Upper lobe of right lung (tissue), 1 donor: ENCODE results near the gene RBM5. TPM values are rescaled to one million over a fixed set of nuclear protein-coding genes. Genes with fewer than 3 reads are reported as not detected.
A peak's percentile ranks its signal among the peaks of the same experiment; 100 is the strongest.

Source experiments
- ATAC-seq: fragments of 200-7000 bp; cut with Tn5 transposase; one replicate; pipeline ENCODE4 v1.9.1; 2020; ENCODE audit warnings: mild to moderate bottlenecking, moderate library complexity
- DNase-seq: peaks from one replicate; pipeline ENCODE4 v3.0.0-alpha.2; 2020
- H3K27ac ChIP-seq: fragments of 200-600 bp; one replicate; pipeline ENCODE4 v1.8.0; 2022
- H3K27me3 ChIP-seq: fragments of 200-600 bp; one replicate; pipeline ENCODE4 v1.8.0; 2022; ENCODE audit warnings: mild to moderate bottlenecking
- H3K36me3 ChIP-seq: fragments of 200-600 bp; one replicate; pipeline ENCODE4 v1.8.0; 2022
- H3K4me1 ChIP-seq: fragments of 200-600 bp; one replicate; pipeline ENCODE4 v1.8.0; 2022
- H3K4me3 ChIP-seq: fragments of 200-600 bp; one replicate; pipeline ENCODE4 v1.8.0; 2022; ENCODE audit warnings: mild to moderate bottlenecking
- H3K9me3 ChIP-seq: fragments of 200-600 bp; one replicate; pipeline ENCODE4 v1.8.0; 2022
- CTCF ChIP-seq: fragments of 200-600 bp; IDR thresholded peaks from one replicate; pipeline ENCODE4 v1.8.0; 2022; ENCODE audit warnings: antibody characterized with exemption
- intact Hi-C: fragments of 100-400 bp; cut with DNase I; formaldehyde crosslinking; loops from one replicate; pipeline ENCODE4 v1.11.0; 2022
- total RNA-seq: library from RNA; stranded (reverse); fragmentation: NEBNext Ultra II Directional; extraction: Animal tissue kit (Norgen Biotek cat#: 25700); gene quantifications from one replicate; pipeline ENCODE4 v1.2.1, GENCODE V29; 2021
- donor health status: DM: no; HTN: yes; CAD: no; lungs with severe emphysema.

RBM5 gene
- total RNA-seq, 1 donor from 2014 or later, result 161 TPM

GRCh38 chr3:50124800-50125178 lies 36.1 kb downstream of the RBM5 start:
- intact Hi-C loops, result loop anchor here (5.0 kb wide), 1 partner anchor 63 kb away; no protein-coding TSS in a partner anchor
- H3K36me3 ChIP-seq, result peaks cover 14% of the 10 kb centered on the region
- no peak overlapping the region for H3K27ac ChIP-seq
- no peaks in the 10 kb centered on the region for H3K27me3 ChIP-seq
- TF ChIP-seq CTCF, result no peak
- ATAC-seq (no peak), DNase-seq (peak; percentile 52)
- H3K4me3 ChIP-seq, result no peak overlapping the region
- H3K9me3 ChIP-seq, result no peaks in the 10 kb centered on the region
- H3K4me1 ChIP-seq, result peaks cover 12% of the 10 kb centered on the region

DNA sequence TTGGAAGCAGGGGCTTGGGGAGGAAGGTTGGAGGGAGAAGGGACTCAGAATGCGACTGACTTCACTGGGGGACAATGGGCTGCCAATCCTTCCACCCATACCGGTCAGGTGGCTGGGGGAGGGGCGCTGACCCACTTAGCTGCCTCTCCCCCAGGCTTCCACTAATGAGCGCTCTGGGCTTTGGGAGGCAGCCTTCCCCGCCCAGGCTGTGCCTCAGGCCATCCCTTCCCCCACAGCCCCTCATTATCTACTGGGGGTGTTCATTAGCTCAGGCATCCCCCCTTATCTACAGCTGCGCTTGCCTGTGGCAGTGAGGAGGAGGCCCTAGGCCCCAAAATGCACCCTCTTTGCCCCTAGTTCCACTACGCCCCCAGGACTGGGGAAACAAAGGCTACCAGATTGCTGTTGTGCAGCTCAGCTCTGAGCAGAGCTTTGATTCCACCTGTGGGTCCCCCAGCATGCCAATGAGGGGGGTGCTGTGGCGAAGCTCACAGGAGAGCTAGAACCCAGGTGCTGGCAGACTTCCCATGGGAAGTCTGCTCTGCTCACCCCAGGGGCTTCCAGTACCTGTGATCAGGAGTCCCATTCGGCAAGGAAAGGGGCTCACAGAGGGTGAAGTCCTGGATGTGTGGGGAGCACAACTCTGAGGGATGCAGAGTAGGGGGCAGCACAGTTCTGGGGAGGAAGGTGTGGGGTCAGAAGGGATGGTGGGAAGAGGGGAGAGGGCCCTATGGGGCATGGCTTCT lies 37.0 kb downstream of the RBM5 start:
- Histone ChIP-seq H3K27ac (no peak overlapping the region), H3K9me3 (no peaks in the 10 kb centered on the region), H3K36me3 (peaks cover 5% of the 10 kb centered on the region), H3K4me3 (no peak overlapping the region), H3K27me3 (no peaks in the 10 kb centered on the region), H3K4me1 (peaks cover 12% of the 10 kb centered on the region)
- intact Hi-C loops, result no loop called here
- DNase-seq (peak; percentile 62), ATAC-seq (no peak)
- no peak for TF ChIP-seq CTCF

DNA sequence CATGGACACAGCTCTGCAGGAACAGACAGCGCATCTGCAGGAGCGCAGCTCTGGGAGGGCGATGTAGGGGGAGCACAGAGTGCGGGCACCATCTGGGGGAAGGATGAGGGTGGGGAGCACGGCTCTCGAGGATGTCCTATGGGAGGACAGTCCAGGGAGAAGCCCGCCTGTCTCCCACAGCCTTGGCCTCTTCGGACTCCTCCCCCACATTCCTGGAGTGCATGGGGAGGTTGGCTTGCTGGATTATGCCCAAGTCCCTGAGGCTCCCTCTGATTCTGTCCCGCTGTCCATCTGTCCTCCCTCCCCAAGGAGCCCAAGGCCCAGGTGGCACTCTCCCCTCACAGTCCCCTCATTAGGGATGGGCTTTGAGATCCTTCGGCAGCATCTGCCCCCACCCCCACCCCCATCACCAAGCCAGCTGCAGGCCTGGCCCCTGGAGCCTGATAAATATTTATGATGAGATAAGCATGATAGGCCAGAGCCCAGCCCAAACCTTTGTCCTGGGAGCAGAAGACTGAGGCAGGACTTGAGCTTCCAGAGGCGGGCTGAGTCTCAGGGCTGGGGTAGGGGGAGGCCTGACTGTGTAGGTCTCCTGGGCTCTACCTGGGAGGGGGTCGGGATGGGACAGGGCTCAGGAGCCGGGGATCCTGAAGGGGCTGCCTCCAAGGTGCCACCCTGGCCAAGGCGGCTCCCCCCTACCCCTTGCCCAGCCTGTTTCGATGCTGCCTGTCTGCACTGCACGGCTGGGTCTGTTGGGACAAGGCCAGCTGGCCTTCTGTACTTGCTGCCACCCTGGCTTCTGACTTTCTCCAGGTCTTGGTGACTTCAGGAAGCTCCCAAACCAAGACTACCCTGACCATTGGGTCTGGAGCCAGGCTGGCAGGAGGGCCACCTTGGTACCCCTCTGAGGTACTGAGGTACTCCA lies 37.8 kb downstream of the RBM5 start:
- H3K9me3 ChIP-seq, result no peaks in the 10 kb centered on the region
- no peaks in the 10 kb centered on the region for H3K36me3 ChIP-seq
- ATAC-seq, result peak; percentile 11
- DNase-seq, result peak; percentile 61
- intact Hi-C loops, result no loop called here
- H3K4me1 ChIP-seq, result peaks cover 12% of the 10 kb centered on the region
- H3K4me3 ChIP-seq, result no peak overlapping the region
- no peak for TF ChIP-seq CTCF
- no peak overlapping the region for H3K27ac ChIP-seq
- no peaks in the 10 kb centered on the region for H3K27me3 ChIP-seq

DNA sequence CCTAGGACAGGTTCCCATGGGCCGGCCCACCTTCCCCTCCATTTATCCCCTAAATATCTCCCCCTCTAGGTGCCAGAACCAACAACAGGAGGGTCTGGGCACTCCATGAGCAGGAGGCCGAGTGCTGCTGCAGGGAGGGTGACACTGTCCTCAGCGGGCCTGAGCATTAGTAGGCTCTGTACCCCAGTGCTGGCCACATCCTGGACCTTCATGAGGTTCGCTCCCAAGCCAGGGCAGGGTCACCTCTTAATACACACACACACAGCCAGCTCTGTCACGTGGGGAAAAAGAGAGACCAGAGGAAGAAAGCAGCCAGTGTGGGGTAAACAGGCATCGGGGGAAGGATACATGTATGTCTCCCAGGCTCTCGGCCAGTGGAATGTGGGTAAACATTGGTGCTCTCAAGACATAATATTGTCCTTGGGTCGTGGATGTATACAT lies 38.6 kb downstream of the RBM5 start:
- H3K27me3 ChIP-seq, result no peaks in the 10 kb centered on the region
- DNase-seq, result peak; percentile 54
- peaks cover 12% of the 10 kb centered on the region for H3K4me1 ChIP-seq
- TF ChIP-seq CTCF, result no peak
- no peak overlapping the region for H3K4me3 ChIP-seq
- no peaks in the 10 kb centered on the region for H3K9me3 ChIP-seq
- ATAC-seq, result no peak
- H3K36me3 ChIP-seq, result no peaks in the 10 kb centered on the region
- intact Hi-C loops, result no loop called here
- no peak overlapping the region for H3K27ac ChIP-seq

- DNase-seq, result peak; percentile 21
- H3K9me3 ChIP-seq, result no peaks in the 10 kb centered on the region
- peaks cover 12% of the 10 kb centered on the region for H3K4me1 ChIP-seq
- H3K36me3 ChIP-seq, result no peaks in the 10 kb centered on the region
- no peak for ATAC-seq
- no peak for TF ChIP-seq CTCF
- intact Hi-C loops, result no loop called here
- no peak overlapping the region for H3K4me3 ChIP-seq
- H3K27me3 ChIP-seq, result no peaks in the 10 kb centered on the region
- H3K27ac ChIP-seq, result no peak overlapping the region
Observed at GRCh38 chr3:50128001-50128400, 39.3 kb downstream of the RBM5 start.
